ENCODE results near the gene C19orf25. TPM values are rescaled to one million over a fixed set of nuclear protein-coding genes. Genes with fewer than 3 reads are reported as not detected.

Gene C19orf25
- total and polyA plus RNA-seq, 9 of the 15 experiments (the other 6 are each of a cell fraction or from before 2014, with no cell fraction given): 0.79 to 96.0 (median 36.1) TPM

- TF ChIP-seq ZNF224 (CRISPR knock-in tag; IDR thresholded peaks at IDR 0.05) (0 out of 2 replicates have a peak, but pooled peaks have one; percentile 50), E2F6 (IDR thresholded peaks at IDR 0.05; ENCODE audit: borderline replicate concordance in 1 of 2, extremely low read depth in 1 of 2, insufficient read depth in 1 of 2, insufficient read length in 1 of 2, low read depth in 1 of 2, low read length in 1 of 2, poor library complexity in 1 of 2, severe bottlenecking in 1 of 2) (peak in 1 of 2 experiments; percentile 67), ZNF253 (CRISPR knock-in tag; conservative IDR thresholded peaks at IDR 0.05) (no peak), PHF21A (IDR thresholded peaks at IDR 0.05; ENCODE audit: borderline replicate concordance, low read depth) (no peak), FOSL1 (tag; conservative IDR thresholded peaks at IDR 0.05) (no peak), TFAP4 (CRISPR knock-in tag; IDR thresholded peaks at IDR 0.05; ENCODE audit: borderline replicate concordance) (peak; percentile 68), EGR1 (conservative IDR thresholded peaks at IDR 0.05) (peak; percentile 32; the same call in 1 of the 2 replicates), ZHX1 (conservative IDR thresholded peaks at IDR 0.05; ENCODE audit: low read length) (no peak), SP1 (CRISPR knock-in tag; IDR thresholded peaks at IDR 0.05) (0 out of 2 replicates have a peak, but pooled peaks have one; percentile 35), RCOR1 (IDR thresholded peaks at IDR 0.05; ENCODE audit: borderline replicate concordance in 1 of 2, low read depth in 2 of 2, low read length in 2 of 2) (0 out of 4 replicates have a peak, but pooled peaks of 1 of the 2 experiments have one; percentile 13), ZNF316 (IDR thresholded peaks at IDR 0.05) (no peak), LARP7 (IDR thresholded peaks at IDR 0.05) (no peak), ZNF764 (CRISPR knock-in tag; IDR thresholded peaks at IDR 0.05; ENCODE audit: low read depth) (no peak), MAFF (IDR thresholded peaks at IDR 0.05; ENCODE audit: low read length) (no peak), NFE2L1 (tag; IDR thresholded peaks at IDR 0.05; ENCODE audit: borderline replicate concordance, low read depth) (no peak), ETV6 (IDR thresholded peaks at IDR 0.05; ENCODE audit: borderline replicate concordance in 1 of 2, low read depth in 2 of 2, low read length in 1 of 2) (no peak), ETV6 (CRISPR knock-in tag; IDR thresholded peaks at IDR 0.05; ENCODE audit: borderline replicate concordance) (0 out of 2 replicates have a peak, but pooled peaks have one; percentile 59), ETV1 (tag; conservative IDR thresholded peaks at IDR 0.05; ENCODE audit: low read depth) (no peak), NCOA1 (IDR thresholded peaks at IDR 0.05; ENCODE audit: low read depth) (0 out of 2 replicates have a peak, but pooled peaks have one; percentile 54), ZEB2 (IDR thresholded peaks at IDR 0.05) (no peak), SIN3A (IDR thresholded peaks at IDR 0.05; ENCODE audit: borderline replicate concordance in 2 of 2, control insufficient read depth in 1 of 2, low read depth in 2 of 2, low read length in 2 of 2) (peak in 1 of 2 experiments; percentile 74; a peak in 1 of 4 replicates), ARID1B (IDR thresholded peaks at IDR 0.05) (no peak), TCF3 (CRISPR knock-in tag; IDR thresholded peaks at IDR 0.05) (no peak)
Observed at GRCh38 chr19:1446713-1447481, 32.1 kb downstream of the C19orf25 start (continued).

Measured in K562 (cell line).